ENCODE data around the gene SKAP2.

GRCh38 chr7:26861050-26861449 is 3.3 kb downstream of the SKAP2 start:
- no peak for TF ChIP-seq CTCF (conservative IDR thresholded peaks at IDR 0.05; ENCODE audit: low read depth, low read length)
- TF ChIP-seq EZH2 (IDR thresholded peaks at IDR 0.05; ENCODE audit: borderline replicate concordance, low read depth, low read length, poor library complexity, severe bottlenecking) = no peak
